NCI-H128 (cell line): ENCODE data around the gene CNTN4.
"Not testable (repeated sequence)": the region's sequence is repeated elsewhere in the genome, so short reads cannot be mapped to it uniquely, and the experiment has no call there.

Source experiments
- DNase-seq: peaks from one replicate; lab custom pipeline; 2025; ENCODE audit not compliant: unreplicated experiment; lab: John Stamatoyannopoulos, UW

Gene CNTN4

DNA sequence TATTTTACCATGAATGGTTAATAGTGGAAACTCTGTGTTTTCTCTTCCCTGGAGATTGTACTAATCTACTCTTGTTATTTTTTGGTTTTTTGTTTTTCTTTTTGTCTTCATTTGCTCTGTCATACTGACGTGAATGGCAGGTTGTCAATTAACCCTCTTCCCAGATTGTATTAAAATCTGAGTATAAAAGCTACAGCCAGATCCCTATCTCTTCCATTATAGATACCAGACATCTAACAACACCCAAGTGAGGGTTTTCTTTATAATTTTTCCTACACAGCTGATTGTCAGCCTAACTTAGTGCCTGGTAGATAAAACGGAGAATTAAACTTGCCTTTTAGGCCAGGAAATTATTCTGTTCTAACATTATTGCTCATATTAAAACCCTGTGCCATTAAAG, 848.9 kb downstream of the CNTN4 start:
- DNase-seq = no peak

DNA sequence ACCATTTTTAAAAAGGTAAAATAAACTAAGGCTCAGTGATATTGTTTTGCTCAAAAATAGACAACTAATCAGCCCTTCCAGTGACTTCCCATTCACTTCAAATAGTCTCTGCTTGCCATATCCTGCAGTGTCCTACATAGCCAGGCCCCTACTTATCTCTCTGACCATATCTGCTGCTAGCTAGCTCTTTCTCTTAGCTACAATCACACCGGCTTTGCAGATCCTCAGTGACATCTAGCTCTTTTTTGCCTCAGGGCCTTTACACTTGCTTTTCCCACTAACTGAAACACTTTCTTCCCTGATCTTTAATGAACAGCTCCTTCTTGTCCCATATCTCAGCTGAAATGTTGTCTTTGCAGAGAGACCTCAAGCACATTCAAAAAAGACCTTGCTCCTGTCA, 850.2 kb downstream of the CNTN4 start:
- DNase-seq = no peak

DNA sequence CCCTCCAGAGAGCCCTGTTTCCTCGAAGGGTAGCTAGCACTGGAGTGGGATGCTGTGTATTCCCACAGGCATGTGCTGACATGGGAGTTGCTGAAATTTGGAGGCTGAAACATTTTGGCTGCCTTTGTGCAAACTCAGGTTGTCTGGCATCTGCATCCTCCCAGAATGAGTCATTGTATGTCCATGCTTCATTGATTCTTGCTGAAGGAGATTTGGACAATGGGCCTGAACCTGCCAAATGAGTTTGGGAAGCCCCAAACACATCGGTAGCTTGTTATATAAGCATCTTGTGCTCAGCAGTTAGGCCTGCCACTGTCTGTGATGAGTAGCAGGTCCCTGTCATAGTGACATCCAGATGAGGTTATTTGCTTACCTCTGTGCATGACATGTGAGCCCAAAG, 851.5 kb downstream of the CNTN4 start:
- no peak for DNase-seq

DNA sequence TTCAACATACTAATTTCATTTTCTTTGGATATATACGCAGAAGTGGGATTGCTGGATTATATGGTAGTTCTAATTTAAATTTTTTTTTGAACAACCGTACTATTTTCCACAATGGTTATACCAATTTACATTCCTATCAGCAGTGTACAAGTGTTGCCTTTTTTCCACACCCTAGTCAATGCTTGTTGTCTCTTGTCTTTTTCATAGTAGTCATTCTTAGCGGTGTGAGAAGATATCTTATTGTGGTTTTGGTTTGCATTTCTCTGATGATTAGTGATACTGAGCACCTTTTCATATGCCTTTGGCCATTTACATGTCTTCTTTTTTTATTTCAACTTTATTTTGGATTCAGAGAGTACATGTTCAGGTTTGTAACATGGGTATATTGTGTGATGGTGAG, 858.4 kb downstream of the CNTN4 start:
- DNase-seq = no peak

DNA sequence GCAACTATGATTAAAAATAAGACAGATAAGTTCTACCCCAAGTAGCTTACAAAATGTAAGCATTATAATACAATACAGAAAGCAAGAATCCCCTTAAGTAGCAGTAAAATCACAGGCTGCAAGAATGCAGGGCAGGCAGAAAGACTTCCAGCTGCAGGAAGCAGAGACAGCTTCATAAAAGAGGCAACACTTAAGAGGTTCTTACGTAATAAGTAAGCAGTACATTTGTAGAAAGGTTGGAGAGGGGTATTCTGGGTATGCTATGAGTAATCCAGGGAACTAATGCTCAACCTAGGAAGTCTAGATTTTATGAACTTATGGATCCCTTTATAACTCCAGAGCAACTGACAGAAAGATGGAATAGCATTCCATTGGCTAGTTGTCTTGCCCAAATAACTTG, 859.9 kb downstream of the CNTN4 start:
- no peak for DNase-seq

DNA sequence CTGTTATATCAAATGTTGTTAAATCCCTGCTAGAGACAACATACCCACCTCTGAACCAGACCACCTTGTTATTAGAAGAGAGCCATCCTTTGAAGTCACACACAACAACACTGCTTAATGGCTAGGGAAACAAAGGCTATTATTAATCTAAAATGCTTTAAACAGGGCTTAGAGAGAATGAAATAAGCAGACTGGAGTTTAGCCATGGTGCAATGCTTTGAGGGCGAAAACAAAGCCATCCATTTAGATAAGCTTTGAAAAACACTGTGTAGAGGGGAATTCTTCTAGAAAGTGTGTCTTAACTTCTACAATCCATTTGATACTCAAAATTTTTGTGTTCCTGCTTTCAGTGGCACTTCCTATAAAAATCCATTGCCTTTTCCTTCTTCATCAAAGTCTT, 862.9 kb downstream of the CNTN4 start:
- no peak for DNase-seq

DNA sequence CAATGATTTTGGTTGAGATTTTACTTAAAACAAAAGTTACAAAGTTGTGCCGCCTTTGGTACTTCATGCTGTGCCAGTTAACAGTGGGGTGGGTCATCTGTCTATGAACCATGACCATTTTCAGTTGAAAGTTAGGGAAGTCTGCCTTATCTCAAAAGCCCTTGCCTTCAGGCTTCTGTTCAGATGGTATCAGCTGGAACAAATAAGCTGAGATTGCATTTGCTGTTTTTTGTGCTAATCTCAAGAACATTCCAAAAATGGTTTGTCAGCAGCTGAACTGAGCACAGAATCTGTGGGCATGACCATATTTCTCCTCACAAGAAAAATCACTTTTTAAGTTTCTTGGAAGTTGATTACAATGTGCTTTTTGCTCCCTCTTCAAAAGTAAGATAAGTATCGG, 869.2 kb downstream of the CNTN4 start:
- DNase-seq = no peak

DNA sequence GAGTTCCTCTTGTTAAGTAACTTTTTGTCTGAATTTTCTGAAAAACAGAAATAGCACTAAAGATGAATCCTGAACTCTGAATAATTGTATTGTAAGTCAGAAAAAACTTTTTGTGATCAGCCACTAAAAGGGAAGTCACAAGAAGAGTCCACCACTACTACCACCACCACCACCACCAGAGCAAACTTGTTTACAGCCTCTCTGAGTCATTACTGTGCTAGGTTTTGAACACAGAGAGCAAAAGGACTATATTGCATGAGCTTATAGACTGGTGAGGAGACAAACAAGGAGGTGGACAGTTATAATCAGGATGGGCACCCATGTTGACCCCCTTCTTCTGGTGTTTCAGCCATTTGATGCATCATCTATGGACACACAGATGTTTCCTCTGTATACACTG, 869.8 kb downstream of the CNTN4 start:
- no peak for DNase-seq

DNA sequence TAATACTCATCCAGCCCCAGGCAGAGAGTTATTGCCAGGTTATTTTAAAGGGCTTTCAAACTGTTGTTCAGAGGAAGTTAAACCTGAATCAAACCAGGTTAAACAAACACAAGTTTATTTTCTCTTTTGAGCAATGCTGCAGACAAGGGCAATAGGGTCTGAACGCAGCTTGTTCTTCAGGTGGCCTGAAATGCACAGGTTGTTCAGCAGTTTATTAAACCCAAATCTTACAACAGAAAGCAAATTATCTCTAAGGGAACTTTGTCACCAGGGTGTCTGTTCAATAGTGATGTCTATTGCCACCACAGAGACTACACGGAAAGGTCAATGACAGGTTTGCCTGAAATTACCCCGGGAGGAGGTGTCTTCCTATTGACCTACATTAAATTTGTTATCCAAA, 877.5 kb downstream of the CNTN4 start:
- DNase-seq = no peak

DNA sequence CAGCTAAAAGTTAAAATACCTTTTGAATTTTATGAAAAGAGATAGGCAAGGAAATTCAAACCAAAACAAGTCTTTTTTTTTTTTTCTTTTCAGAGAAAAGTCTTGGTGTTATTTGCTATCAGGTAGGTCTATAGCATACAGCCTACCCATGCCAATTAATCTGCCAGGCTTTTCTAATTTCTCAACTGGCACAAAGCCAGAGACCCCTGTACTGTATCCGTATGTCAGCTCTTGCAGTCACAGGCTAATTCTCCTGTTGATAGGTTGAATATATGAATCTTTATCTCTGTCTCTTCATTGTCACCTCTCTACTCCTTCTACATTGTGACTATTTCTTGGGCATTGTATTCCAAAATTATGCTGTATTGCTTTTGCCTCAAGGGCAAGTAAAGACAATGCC, 878.1 kb downstream of the CNTN4 start:
- DNase-seq = no peak

DNA sequence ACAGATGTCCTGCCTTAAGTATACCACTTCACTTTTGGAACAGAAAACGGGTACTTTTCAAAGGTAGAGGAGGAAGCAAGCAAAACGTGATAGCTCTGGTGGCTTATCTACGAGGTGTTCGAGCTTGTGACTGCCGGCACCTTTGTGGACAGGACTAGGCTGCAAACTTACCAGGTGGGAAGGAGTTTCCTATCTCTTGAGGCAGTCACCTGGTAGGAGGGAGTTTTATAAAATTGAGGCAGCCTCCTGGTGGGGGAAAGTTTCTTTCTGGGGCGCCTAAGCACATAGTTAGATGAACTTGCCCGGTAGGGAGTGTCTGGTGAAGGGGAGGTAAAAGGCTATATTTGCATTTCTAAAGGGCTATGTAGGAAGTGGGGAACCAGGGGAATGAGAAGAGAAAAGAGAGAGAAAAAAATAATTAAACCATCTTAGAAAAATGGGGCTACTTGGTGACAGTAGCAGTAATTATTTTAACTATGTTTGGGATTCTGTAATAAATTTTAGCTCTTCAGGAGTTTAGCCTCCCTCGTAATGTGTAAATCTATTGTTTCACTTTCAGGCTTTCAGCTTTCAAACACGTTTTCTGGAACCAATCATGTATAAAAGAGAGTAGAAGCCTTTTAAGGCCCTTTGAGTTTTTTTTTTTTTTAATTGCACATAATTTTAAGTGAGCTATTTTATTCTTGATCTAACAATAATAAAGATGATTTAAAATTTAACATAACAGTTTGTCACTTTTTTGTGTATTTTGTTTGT, 880.5 kb downstream of the CNTN4 start:
- no peak for DNase-seq

DNA sequence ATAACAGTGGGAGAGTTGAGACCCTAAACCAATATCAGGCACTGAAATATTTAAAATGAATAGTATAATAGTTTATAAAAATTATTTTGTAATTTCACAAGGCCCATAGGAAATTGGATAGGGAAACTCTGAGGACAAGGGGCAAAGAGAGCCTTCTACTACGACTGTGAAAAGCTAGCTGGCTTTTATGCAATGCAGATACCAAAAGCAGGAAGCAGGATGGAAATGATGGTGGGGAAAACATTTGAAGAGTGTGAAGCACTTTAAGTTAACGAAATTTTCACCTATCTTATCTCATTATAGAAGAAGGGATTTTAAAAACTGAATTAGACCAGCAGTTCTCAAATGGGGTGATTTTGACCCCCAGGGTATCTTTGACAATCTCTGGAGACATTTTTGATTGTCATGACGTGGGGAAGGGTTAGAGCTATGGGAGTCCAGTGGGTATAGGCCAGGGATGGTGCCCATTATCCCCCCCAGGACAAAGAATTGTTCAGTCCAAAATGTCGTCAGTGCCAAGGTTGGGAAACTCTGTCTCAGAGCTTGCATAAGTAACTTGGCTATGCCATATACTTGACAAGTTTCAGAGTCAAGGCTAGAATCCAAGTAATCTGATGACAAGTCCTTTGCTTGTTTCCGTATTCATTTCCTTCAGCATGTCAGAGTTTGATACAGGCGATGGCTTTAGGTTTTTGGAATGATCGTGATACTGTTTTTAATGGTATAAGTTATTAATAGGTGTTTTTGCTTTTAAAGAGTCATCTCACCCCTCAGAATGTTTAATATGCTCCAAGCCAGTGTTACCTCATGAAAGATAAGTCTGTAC, 885.6 kb downstream of the CNTN4 start:
- DNase-seq = no peak

DNA sequence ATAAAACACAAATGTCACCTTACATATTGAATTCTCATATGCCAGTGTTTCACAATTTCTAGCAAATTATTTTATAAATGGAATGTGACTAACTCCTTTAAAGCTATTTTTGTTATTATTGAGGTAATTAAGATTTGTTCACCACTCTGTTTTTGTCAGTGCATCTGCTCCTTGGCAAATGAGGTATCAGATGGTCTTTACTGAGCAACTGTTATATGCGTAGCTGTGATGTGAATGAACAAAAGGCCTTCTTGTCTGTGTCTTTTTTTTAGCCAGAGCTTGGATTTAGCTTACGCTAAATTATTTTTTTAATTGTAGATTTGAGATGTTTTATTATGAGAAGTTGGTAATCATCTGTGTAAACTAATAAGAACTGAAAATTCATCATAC, 886.2 kb downstream of the CNTN4 start:
- no peak for DNase-seq

DNA sequence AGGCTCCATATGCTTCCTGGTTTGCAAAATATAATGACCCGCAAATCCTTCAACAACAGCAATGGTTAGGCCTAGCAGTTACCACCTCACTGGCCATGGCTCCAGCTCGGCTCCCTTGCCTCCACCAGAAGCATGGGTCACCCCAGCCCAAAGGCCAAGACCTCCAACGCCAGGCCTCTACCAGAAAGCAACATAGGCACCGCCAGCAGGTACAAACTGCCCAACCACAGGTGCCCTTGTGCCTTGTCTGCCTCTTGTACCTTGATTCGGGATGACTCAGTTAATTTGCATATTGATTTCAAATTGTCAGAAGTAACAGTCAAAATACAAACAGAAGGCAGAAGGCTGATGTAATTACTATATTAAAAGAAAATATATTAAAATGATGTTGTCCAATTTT, 886.8 kb downstream of the CNTN4 start:
- no peak for DNase-seq

DNA sequence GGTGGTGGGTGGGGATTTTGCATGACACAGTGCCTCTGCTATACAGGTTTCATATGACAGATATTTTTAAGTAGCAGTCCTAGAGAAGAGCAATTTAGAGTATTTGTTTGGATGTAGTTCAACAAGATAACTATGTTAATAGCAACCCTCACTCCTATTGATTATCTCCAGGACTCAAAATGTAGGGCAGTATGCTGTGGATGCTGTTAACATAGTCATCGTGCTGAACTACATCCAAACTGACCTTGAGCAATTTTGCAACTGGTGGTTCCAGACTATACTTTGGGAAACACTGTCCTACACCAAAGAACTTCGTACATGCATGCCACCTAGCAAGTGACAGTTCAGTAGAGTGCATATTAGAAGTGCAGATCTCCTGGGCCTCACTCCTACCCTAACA, 893.9 kb downstream of the CNTN4 start:
- DNase-seq = no peak

DNA sequence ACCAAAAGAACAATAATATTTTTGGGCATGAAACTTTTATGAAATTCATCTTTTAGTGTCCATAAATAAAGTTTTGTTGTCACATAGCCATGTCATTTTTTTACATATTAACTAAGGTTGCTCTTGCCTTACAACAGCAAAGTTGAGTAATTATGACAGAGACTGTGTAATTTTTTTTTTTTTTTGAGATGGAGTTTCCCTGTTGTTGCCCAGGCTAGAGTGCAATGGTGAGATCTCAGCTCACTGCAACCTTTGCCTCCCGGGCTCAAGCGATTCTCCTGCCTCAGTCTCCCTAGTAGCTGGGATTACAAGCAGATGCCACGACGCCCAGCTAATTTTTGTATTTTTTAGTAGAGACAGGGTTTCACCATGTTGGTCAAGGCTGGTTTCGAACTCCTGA, 894.5 kb downstream of the CNTN4 start:
- not testable (repeated sequence) for DNase-seq

DNA sequence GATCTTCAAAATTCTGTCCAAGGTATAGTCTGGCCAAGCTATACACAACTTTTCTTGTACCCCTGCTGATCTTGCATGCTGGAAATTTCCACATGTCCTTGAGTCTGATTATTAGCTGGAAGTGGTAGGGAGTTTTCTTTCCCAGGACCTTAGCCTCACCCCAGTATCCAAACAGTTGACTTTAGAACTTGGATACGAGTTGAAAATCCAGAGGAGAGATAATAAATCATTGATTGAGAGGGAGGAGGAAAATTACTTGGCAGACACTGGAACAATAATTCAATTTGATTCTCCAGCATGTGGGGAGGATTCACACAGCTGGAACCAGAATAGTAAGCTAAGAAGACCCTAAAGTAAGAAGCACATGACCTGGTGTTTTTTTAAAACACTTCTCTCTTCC, 895.1 kb downstream of the CNTN4 start:
- DNase-seq = no peak

DNA sequence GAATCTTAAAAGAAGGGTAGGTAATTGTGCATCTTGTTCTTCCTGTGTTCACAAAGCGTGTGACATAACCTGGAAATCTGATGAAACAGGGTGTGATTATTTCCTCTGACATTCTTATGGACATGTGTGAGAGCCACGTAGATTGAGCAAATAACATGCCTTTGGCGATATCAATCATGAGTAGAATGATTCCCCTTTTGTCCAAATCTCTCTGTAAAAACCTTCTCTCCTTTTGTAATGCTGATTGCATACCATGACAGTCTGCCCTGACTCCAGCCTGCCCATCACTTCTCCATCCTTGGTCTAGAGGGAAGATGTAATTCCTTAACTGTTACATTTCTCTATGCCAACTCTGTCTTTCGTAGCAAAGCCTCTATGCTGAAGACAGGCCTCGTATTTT, 896.5 kb downstream of the CNTN4 start:
- DNase-seq = no peak

DNA sequence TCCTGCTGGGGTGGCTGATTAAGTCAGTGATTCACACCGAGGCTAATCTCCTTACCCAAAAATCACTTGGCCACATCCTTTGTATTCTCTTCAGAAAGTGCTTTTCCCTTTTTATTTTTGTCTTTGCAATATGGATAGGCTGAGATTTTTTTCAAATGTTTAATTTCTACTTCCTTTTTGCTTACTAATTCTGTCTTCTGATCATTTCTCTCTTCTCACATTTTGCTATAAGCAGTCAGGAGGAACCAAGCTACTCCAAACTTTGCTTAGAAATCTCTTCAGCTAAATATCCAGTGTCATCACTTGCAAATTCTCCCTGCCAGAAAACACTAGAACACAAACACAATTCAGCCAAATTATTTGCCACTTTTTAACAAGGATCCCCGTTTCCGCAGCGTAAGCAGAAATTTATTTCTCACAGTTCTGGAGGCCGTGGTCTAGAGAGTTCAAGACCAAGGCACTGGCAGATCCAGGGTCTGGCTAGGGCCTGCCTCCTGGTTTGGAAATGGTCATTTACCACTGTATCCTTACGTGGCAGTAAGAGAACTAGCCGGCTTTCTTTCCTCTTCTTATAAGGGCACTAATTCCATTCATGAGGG, 906.6 kb downstream of the CNTN4 start:
- DNase-seq = no peak

DNA sequence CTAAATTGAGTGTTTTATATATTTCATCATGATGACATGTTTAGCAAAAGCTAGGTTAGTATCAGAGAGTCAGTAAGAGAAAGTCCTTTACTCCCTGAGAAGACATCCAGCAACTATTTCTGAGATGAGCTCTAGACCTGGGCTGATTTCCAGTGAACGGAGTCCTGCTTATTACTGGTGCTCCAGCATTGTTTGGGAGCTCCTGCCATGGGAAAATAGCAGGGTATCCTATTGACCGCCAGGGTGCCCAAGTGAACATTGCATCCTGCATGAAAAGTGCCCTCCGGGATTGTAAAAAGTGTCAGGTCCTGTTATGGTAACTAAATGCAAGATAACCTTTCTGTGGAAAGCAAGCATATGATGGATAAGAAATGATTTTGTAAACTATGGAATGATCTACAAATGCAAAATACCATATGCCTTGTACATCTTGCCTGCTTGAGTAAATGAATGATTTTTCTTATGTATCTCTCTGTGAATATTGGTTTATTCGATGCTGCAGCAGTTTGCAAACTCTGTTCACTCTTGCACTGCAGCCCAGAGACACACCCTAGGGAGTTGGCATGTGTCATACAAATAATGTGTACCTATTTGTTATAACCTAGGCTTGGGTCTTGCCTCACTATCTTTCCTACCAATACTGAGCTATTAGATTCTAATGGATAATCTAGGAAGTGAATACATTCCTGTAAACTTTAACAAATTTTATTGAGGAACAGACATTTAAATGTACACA, 914.8 kb downstream of the CNTN4 start:
- DNase-seq = no peak
